Epithelial cell of alveolus of lung (primary cell): ENCODE data around the gene GAPT. TPM values are rescaled to one million over a fixed set of nuclear protein-coding genes. Genes with fewer than 3 reads are reported as not detected.

Experiments
- total RNA-seq: library from RNA; depleted of rRNA; stranded (reverse); fragments of >200 nt; gene quantifications from 2 replicates; pipeline ENCODE4 v1.2.1, GENCODE V29; 2015

GAPT gene
- total RNA-seq = not detected in 2 replicates

DNA sequence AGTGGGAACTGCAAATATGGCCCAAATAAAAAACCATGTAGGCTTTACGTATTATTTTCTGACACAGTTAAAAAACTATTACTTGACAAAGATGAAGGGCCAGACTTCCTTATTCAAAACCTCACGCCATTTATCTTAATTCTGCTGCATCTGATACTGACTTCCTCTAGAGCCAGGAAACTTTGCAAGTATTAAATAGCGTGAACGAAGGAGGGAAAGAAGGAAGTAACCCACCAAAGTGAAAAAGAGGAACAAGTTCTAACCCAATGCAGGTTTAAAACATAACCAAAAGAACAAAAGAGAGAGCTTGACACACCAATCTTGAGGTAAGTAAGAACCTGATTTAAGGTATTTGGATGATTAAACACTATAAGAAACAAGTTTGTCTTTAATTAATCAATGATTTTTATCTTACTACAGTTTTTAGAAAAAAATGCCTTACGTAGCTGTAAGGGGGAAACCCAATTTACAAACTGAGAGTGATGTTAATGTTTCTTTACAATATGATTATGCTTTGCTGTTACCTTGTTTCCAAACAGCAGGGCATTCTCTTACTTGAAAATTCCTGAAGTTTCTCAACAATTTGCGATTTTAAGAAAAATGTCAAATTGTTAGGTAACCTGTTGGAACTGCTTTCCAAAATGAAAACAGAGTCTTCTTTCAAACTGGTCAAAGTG is at the start of gene GAPT:
TSS of gene GAPT (plus strand) at position 220 of the 677 bp plus-strand sequence. CDS start 3,102 bp downstream, outside the sequence.

DNA sequence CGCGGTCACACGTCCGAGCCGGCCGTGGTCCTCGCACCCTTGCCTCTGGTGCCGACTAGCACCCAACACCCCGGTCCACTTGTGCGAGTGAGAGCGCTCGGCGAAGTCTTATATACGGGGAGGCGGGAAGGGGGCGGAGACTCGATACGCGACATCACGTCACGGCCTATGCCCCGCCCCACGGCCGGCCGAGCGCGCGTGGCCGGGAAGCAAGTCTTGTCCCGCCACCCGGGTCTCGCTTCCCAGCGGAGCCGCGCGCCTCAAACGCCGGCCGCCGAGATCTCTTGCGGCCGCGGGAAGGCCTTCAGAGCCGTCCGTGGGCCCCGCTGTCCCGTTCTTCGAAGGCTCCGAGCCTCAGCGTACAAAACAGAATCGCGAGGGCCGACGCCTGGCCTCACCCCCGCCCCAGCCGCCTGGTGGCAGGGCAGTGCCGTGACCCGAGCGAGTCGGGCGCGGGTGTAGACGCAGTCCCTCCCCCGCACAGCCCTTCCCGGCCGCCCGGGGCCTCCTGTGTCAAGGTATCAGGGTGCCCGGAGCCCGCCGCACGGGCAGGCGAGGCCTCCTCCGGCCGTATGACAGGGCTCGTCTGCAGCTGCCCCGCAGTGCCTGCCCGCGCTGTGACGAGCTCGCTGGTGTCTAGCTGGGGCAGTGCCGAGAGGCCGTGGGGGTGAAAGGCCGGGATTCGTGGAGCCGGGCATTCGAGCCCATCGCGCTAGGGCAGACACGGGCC is 31.1 kb upstream of the GAPT start, which contains the start of gene PLK2:
TSS of gene PLK2 (minus strand) at position 85 of the 730 bp plus-strand sequence. CDS start 127 bp downstream, outside the sequence.

Other genes starting within 250 kb of the GAPT start
- gene PLK2, start 31.3 kb upstream of the GAPT start, total RNA-seq = 133 and 1,244 TPM in 2 replicates
- not detected in 2 replicates for gene RAB3C, start 91.6 kb downstream of the GAPT start, total RNA-seq